Testis (tissue), 3 donors: ENCODE results near the gene EDC3. TPM values are rescaled to one million over a fixed set of nuclear protein-coding genes. Genes with fewer than 3 reads are reported as not detected.

Experiments used
- DNase-seq: peaks from one replicate; pipeline ENCODE4 v3.0.0-alpha.2; 2019
- H3K27ac ChIP-seq, 2 donors: fragments of 200-600 bp; sonication (generic); one replicate each; pipeline ENCODE4 v1.5.1; 2019
- H3K27me3 ChIP-seq: fragments of 200-600 bp; sonication (generic); one replicate; pipeline ENCODE4 v1.5.1; 2019
- H3K36me3 ChIP-seq: fragments of 200-600 bp; sonication (generic); one replicate; pipeline ENCODE4 v1.5.1; 2017; ENCODE audit warnings: low read depth; ENCODE audit errors: missing control alignments
- H3K4me1 ChIP-seq: fragments of 200-600 bp; sonication (generic); one replicate; pipeline ENCODE4 v1.5.1; 2019
- H3K4me3 ChIP-seq, 2 donors: fragments of 200-600 bp; sonication (generic); one replicate each; pipeline ENCODE4 v1.5.1; 2017 to 2019
- H3K9me3 ChIP-seq: fragments of 200-600 bp; sonication (generic); one replicate; pipeline ENCODE4 v1.5.1; 2017
- CTCF ChIP-seq, 3 experiments: fragments of 450-650 bp in 2 of 3; fragments of 200-600 bp in 1 of 3; sonication (generic) in 1 of 3; IDR thresholded peaks; one replicate each; pipeline ENCODE4 v1.5.1; 2016 to 2019; ENCODE audit warnings: antibody characterized with exemption in 3 of 3, mild to moderate bottlenecking in 2 of 3, moderate library complexity in 1 of 3
- POLR2A ChIP-seq: fragments of 450-650 bp; IDR thresholded peaks from one replicate; pipeline ENCODE4 v1.6.1; 2017; ENCODE audit warnings: antibody characterized with exemption, mild to moderate bottlenecking, moderate library complexity
- WGBS, 2 donors: methylation state at CpG; one replicate each; pipeline ENCODE4 v1.1.5; 2018; 5-methylcytosine and 5-hydroxymethylcytosine counted together
- intact Hi-C: fragments of 100-400 bp; cut with DNase I; formaldehyde crosslinking; loops from one replicate; pipeline ENCODE4 v1.15.1; 2023; ENCODE audit warnings: low total_unique reads
- polyA plus RNA-seq: library from polyadenylated mRNA; stranded (reverse); fragments of 350-450 nt; fragmentation: Illumina TruSeq; extraction: RNeasy Lipid Tissue Mini Kit (QIAGEN cat#74804); gene quantifications from one replicate; pipeline ENCODE4 v1.2.3, GENCODE V29; 2014; ENCODE audit warnings: low read depth, low replicate concordance; ENCODE audit not compliant: insufficient read depth
- total RNA-seq, 2 donors: library from RNA; depleted of rRNA; stranded (reverse); fragments of >200 nt; gene quantifications; one replicate each; pipeline ENCODE4 v1.2.3, GENCODE V29; 2016

EDC3 gene
- total and polyA plus RNA-seq, 3 donors from 2014 or later: 53.8 to 96.0 (median 56.5) TPM

GRCh38 chr15:74611834-74612233, 84.0 kb downstream of the EDC3 start:
- 93 to 96% methylated on average over 6 of the region's 6 CpGs for WGBS, 2 donors
- no peaks in the 10 kb centered on the region for H3K9me3 ChIP-seq
- TF ChIP-seq CTCF (IDR thresholded peaks at IDR 0.05) (no peak), POLR2A (no peak)
- no peak overlapping the region for H3K4me3 ChIP-seq
- no peak overlapping the region for H3K27ac ChIP-seq
- H3K4me1 ChIP-seq: peaks cover 26% of the 10 kb centered on the region
- no peaks in the 10 kb centered on the region for H3K27me3 ChIP-seq
- no peaks in the 10 kb centered on the region for H3K36me3 ChIP-seq
- intact Hi-C loops: loop anchor here (5.0 kb wide), 1 partner anchor 70 kb away; the partner anchor contains the start of gene ARID3B
- no peak for DNase-seq

- Histone ChIP-seq H3K27me3 (no peaks in the 10 kb centered on the region), H3K36me3 (no peaks in the 10 kb centered on the region), H3K27ac (no peak overlapping the region), H3K4me1 (peaks cover 22% of the 10 kb centered on the region), H3K4me3 (no peak overlapping the region), H3K9me3 (no peaks in the 10 kb centered on the region)
- TF ChIP-seq POLR2A: no peak
- 72 to 78% methylated on average over 5 to 11 of the region's 11 CpGs for WGBS, 2 donors
- intact Hi-C loops: loop anchor here (5.0 kb wide), 1 partner anchor 69 kb away; the partner anchor contains the start of gene ARID3B
- DNase-seq: peak; percentile 51
These were observed 84.5 kb downstream of the EDC3 start for GRCh38 chr15:74611341-74611740.

- no peak for TF ChIP-seq POLR2A
- no peak for TF ChIP-seq CTCF (IDR thresholded peaks at IDR 0.05)
- H3K4me3 ChIP-seq: no peak overlapping the region
- WGBS, 2 donors: 38% methylated on average over 7 of the region's 7 CpGs; no CpG with 5 or more reads in 1 of the 2 donors
- peaks cover 22% of the 10 kb centered on the region for H3K4me1 ChIP-seq
- intact Hi-C loops: loop anchor here (5.0 kb wide), 1 partner anchor 68 kb away; the partner anchor contains the start of gene ARID3B
- no peaks in the 10 kb centered on the region for H3K36me3 ChIP-seq
- no peaks in the 10 kb centered on the region for H3K9me3 ChIP-seq
- no peaks in the 10 kb centered on the region for H3K27me3 ChIP-seq
- H3K27ac ChIP-seq: no peak overlapping the region
- peak; percentile 65 for DNase-seq
These were observed 85.4 kb downstream of the EDC3 start for GRCh38 chr15:74610302-74610951.

- no peaks in the 10 kb centered on the region for H3K36me3 ChIP-seq
- no peak overlapping the region for H3K4me3 ChIP-seq
- no peak overlapping the region for H3K27ac ChIP-seq
- WGBS, 2 donors: 61 to 83% methylated on average over 2 to 3 of the region's 3 CpGs
- intact Hi-C loops: loop anchor here (5.0 to 10.0 kb wide), 2 partner anchors 68 to 155 kb away; partner anchors contain the start of gene ARID3B
- peaks cover 22% of the 10 kb centered on the region for H3K4me1 ChIP-seq
- H3K27me3 ChIP-seq: no peaks in the 10 kb centered on the region
- H3K9me3 ChIP-seq: no peaks in the 10 kb centered on the region
- DNase-seq: no peak
- TF ChIP-seq POLR2A (no peak), CTCF (IDR thresholded peaks at IDR 0.05) (no peak)
These were observed 85.9 kb downstream of the EDC3 start for GRCh38 chr15:74609938-74610301.

GRCh38 chr15:74608786-74609185, 87.0 kb downstream of the EDC3 start:
- Histone ChIP-seq H3K27me3 (no peaks in the 10 kb centered on the region), H3K36me3 (no peaks in the 10 kb centered on the region), H3K4me3 (no peak overlapping the region), H3K9me3 (no peaks in the 10 kb centered on the region), H3K4me1 (peaks cover 18% of the 10 kb centered on the region), H3K27ac (no peak overlapping the region)
- WGBS, 2 donors: 80 to 90% methylated on average over 2 to 3 of the region's 3 CpGs
- DNase-seq: no peak
- intact Hi-C loops: loop anchor here (10.0 kb wide), 1 partner anchor 154 kb away; no protein-coding TSS in a partner anchor
- TF ChIP-seq CTCF (IDR thresholded peaks at IDR 0.05) (no peak), POLR2A (no peak)
